Testis (tissue), 3 donors: ENCODE measurements around the gene KCNB1. TPM values are rescaled to one million over a fixed set of nuclear protein-coding genes. Genes with fewer than 3 reads are reported as not detected.
A peak's percentile ranks its signal among the peaks of the same experiment; 100 is the strongest.

ENCODE experiments used
- DNase-seq: peaks from one replicate; pipeline ENCODE4 v3.0.0-alpha.2; 2019
- H3K27ac ChIP-seq, 2 donors: fragments of 200-600 bp; sonication (generic); one replicate each; pipeline ENCODE4 v1.5.1; 2019
- H3K27me3 ChIP-seq: fragments of 200-600 bp; sonication (generic); one replicate; pipeline ENCODE4 v1.5.1; 2019
- H3K36me3 ChIP-seq: fragments of 200-600 bp; sonication (generic); one replicate; pipeline ENCODE4 v1.5.1; 2017; ENCODE audit warnings: low read depth; ENCODE audit errors: missing control alignments
- H3K4me1 ChIP-seq: fragments of 200-600 bp; sonication (generic); one replicate; pipeline ENCODE4 v1.5.1; 2019
- H3K4me3 ChIP-seq, 2 donors: fragments of 200-600 bp; sonication (generic); one replicate each; pipeline ENCODE4 v1.5.1; 2017 to 2019
- H3K9me3 ChIP-seq: fragments of 200-600 bp; sonication (generic); one replicate; pipeline ENCODE4 v1.5.1; 2017
- CTCF ChIP-seq, 3 experiments: fragments of 450-650 bp in 2 of 3; fragments of 200-600 bp in 1 of 3; sonication (generic) in 1 of 3; IDR thresholded peaks; one replicate each; pipeline ENCODE4 v1.5.1; 2016 to 2019; ENCODE audit warnings: antibody characterized with exemption in 3 of 3, mild to moderate bottlenecking in 2 of 3, moderate library complexity in 1 of 3
- POLR2A ChIP-seq: fragments of 450-650 bp; IDR thresholded peaks from one replicate; pipeline ENCODE4 v1.6.1; 2017; ENCODE audit warnings: antibody characterized with exemption, mild to moderate bottlenecking, moderate library complexity
- WGBS, 2 donors: methylation state at CpG; one replicate each; pipeline ENCODE4 v1.1.5; 2018; 5-methylcytosine and 5-hydroxymethylcytosine counted together
- intact Hi-C: fragments of 100-400 bp; cut with DNase I; formaldehyde crosslinking; loops from one replicate; pipeline ENCODE4 v1.15.1; 2023; ENCODE audit warnings: low total_unique reads
- polyA plus RNA-seq: library from polyadenylated mRNA; stranded (reverse); fragments of 350-450 nt; fragmentation: Illumina TruSeq; extraction: RNeasy Lipid Tissue Mini Kit (QIAGEN cat#74804); gene quantifications from one replicate; pipeline ENCODE4 v1.2.3, GENCODE V29; 2014; ENCODE audit warnings: low read depth, low replicate concordance; ENCODE audit not compliant: insufficient read depth
- total RNA-seq, 2 donors: library from RNA; depleted of rRNA; stranded (reverse); fragments of >200 nt; gene quantifications; one replicate each; pipeline ENCODE4 v1.2.3, GENCODE V29; 2016

The KCNB1 gene
- total and polyA plus RNA-seq, 3 donors from 2014 or later, result 1.5 to 4.6 (median 2.3) TPM

GRCh38 chr20:49405696-49406095 lies 76.8 kb downstream of the KCNB1 start:
- Histone ChIP-seq H3K4me3 (no peak overlapping the region), H3K9me3 (no peaks in the 10 kb centered on the region), H3K27me3 (no peaks in the 10 kb centered on the region), H3K4me1 (peaks cover 22% of the 10 kb centered on the region), H3K36me3 (no peaks in the 10 kb centered on the region), H3K27ac (no peak overlapping the region)
- intact Hi-C loops, result no loop called here
- no peak for DNase-seq
- no peak for TF ChIP-seq POLR2A
- TF ChIP-seq CTCF (IDR thresholded peaks at IDR 0.05), result no peak
- 60 to 86% methylated on average over 5 of the region's 5 CpGs for WGBS, 2 donors

GRCh38 chr20:49405062-49405683 lies 77.3 kb downstream of the KCNB1 start:
- Histone ChIP-seq H3K4me3 (no peak overlapping the region), H3K27me3 (no peaks in the 10 kb centered on the region), H3K36me3 (no peaks in the 10 kb centered on the region), H3K27ac (no peak overlapping the region), H3K9me3 (no peaks in the 10 kb centered on the region), H3K4me1 (peaks cover 23% of the 10 kb centered on the region)
- intact Hi-C loops, result no loop called here
- TF ChIP-seq POLR2A, result no peak
- TF ChIP-seq CTCF (IDR thresholded peaks at IDR 0.05), result no peak
- 40 to 53% methylated on average over 8 of the region's 8 CpGs for WGBS, 2 donors
- DNase-seq, result peak; percentile 62

GRCh38 chr20:49404461-49404860 lies 78.0 kb downstream of the KCNB1 start:
- peaks cover 29% of the 10 kb centered on the region for H3K4me1 ChIP-seq
- intact Hi-C loops, result no loop called here
- WGBS, 2 donors, result 90 to 92% methylated on average over 2 to 3 of the region's 3 CpGs

GRCh38 chr20:49403911-49404310 lies 78.6 kb downstream of the KCNB1 start:
- Histone ChIP-seq H3K27ac (no peak overlapping the region), H3K4me3 (no peak overlapping the region), H3K4me1 (peaks cover 29% of the 10 kb centered on the region), H3K27me3 (no peaks in the 10 kb centered on the region), H3K36me3 (no peaks in the 10 kb centered on the region), H3K9me3 (no peaks in the 10 kb centered on the region)
- WGBS, 2 donors, result 84 to 85% methylated on average over 9 of the region's 9 CpGs
- TF ChIP-seq CTCF (IDR thresholded peaks at IDR 0.05), result no peak
- TF ChIP-seq POLR2A, result no peak
- intact Hi-C loops, result no loop called here
- DNase-seq, result no peak

More at GRCh38 chr20:49404461-49404860, 78.0 kb downstream of the KCNB1 start:
- Histone ChIP-seq H3K9me3 (no peaks in the 10 kb centered on the region), H3K36me3 (no peaks in the 10 kb centered on the region), H3K27ac (peak overlapping the region in 1 of 2 donors; percentile 44), H3K4me3 (no peak overlapping the region), H3K27me3 (no peaks in the 10 kb centered on the region)
- TF ChIP-seq CTCF (IDR thresholded peaks at IDR 0.05), result no peak
- no peak for DNase-seq

- 89 to 94% methylated on average over 2 of the region's 2 CpGs for WGBS, 2 donors
- Histone ChIP-seq H3K27ac (no peak overlapping the region), H3K36me3 (no peaks in the 10 kb centered on the region), H3K4me3 (no peak overlapping the region), H3K9me3 (no peaks in the 10 kb centered on the region), H3K4me1 (peaks cover 29% of the 10 kb centered on the region), H3K27me3 (no peaks in the 10 kb centered on the region)
- DNase-seq, result no peak
- TF ChIP-seq CTCF (IDR thresholded peaks at IDR 0.05) (no peak), POLR2A (no peak)
- intact Hi-C loops, result no loop called here
Observed at GRCh38 chr20:49403012-49403411, 79.5 kb downstream of the KCNB1 start.
